HG03521 (cell line): ENCODE data around the gene DHRS1.

Source experiments
- ATAC-seq: cut with Tn5 transposase; IDR thresholded peaks from one replicate; pipeline ENCODE4 v1.9.1; 2021; ENCODE audit warnings: mild to moderate bottlenecking, moderate library complexity; ENCODE audit not compliant: unreplicated experiment

Gene DHRS1

GRCh38 chr14:24268225-24268624 lies 31.4 kb downstream of the DHRS1 start:
- ATAC-seq: no peak

- no peak for ATAC-seq
Measured at GRCh38 chr14:24267516-24267915, 32.1 kb downstream of the DHRS1 start.

GRCh38 chr14:24266344-24267244 lies 33.0 kb downstream of the DHRS1 start:
- no peak for ATAC-seq

GRCh38 chr14:24264298-24264697 lies 35.3 kb downstream of the DHRS1 start:
- ATAC-seq: no peak

GRCh38 chr14:24263848-24264247 lies 35.7 kb downstream of the DHRS1 start:
- ATAC-seq: no peak

GRCh38 chr14:24262821-24263733 lies 36.5 kb downstream of the DHRS1 start, which contains the start of gene TGM1:
TSS of gene TGM1 (minus strand) at chr14:24263177. CDS start at chr14:24262352, 825 bp downstream.
- no peak for ATAC-seq

GRCh38 chr14:24261969-24262327 lies 37.6 kb downstream of the DHRS1 start:
- no peak for ATAC-seq

GRCh38 chr14:24261256-24261968 lies 38.2 kb downstream of the DHRS1 start:
- no peak for ATAC-seq

- no peak for ATAC-seq
Measured at GRCh38 chr14:24260780-24261157, 38.8 kb downstream of the DHRS1 start.

- no peak for ATAC-seq
Measured at GRCh38 chr14:24260026-24260779, 39.4 kb downstream of the DHRS1 start.

- ATAC-seq: no peak
Measured at GRCh38 chr14:24259282-24260025, 40.1 kb downstream of the DHRS1 start.

- ATAC-seq: no peak
Measured at GRCh38 chr14:24258548-24259265, 40.9 kb downstream of the DHRS1 start.

- ATAC-seq: no peak
Measured at GRCh38 chr14:24258119-24258518, 41.5 kb downstream of the DHRS1 start.

GRCh38 chr14:24256960-24257359 lies 42.6 kb downstream of the DHRS1 start:
- ATAC-seq: no peak

- no peak for ATAC-seq
Measured at GRCh38 chr14:24255931-24256711, 43.5 kb downstream of the DHRS1 start.

- no peak for ATAC-seq
Measured at GRCh38 chr14:24255438-24255837, 44.1 kb downstream of the DHRS1 start.

GRCh38 chr14:24254630-24255392 lies 44.8 kb downstream of the DHRS1 start:
- no peak for ATAC-seq
